Choroid plexus epithelial cell (primary cell): ENCODE results near the gene IP6K3.
A peak's percentile ranks its signal among the peaks of the same experiment; 100 is the strongest.

Source experiments
- DNase-seq: peaks from one replicate; pipeline ENCODE4 v3.0.0-alpha.2; 2010; ENCODE audit warnings: low read depth
- H3K4me3 ChIP-seq: 2 replicates; pipeline ENCODE4 v1.5.1; 2011; ENCODE audit warnings: low read depth, mild to moderate bottlenecking, control low read depth, low read length, moderate library complexity
- TF ChIP-seq, protein P1 (sequence below): conservative IDR thresholded peaks from 2 replicates; pipeline ENCODE4 v1.5.1; 2011; ENCODE audit warnings: low read depth, mild to moderate bottlenecking, control low read depth, inconsistent platforms, low read length, moderate library complexity

The IP6K3 gene

DNA sequence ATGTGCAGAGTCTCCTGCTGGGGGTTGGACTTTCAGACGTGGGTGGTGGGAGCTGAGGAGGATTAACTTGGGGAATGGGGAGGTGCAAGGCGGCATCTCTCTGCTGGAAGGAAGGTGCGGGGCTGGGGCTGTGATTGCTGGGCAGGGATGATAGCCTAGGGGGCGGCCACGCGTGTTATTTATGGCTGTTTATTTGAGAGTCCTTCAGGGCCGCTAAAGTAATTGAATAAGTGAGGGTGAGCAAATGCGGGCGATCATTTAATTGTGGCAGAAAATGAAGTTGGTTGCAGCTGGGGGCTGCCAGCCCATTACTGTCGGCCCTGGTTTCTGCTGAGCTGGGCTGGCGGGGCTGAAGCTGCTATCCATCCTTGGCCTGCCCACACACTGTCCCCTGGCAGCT lies 7.5 kb upstream of the IP6K3 start:
- DNase-seq = no peak
- TF ChIP-seq, protein P1, sequence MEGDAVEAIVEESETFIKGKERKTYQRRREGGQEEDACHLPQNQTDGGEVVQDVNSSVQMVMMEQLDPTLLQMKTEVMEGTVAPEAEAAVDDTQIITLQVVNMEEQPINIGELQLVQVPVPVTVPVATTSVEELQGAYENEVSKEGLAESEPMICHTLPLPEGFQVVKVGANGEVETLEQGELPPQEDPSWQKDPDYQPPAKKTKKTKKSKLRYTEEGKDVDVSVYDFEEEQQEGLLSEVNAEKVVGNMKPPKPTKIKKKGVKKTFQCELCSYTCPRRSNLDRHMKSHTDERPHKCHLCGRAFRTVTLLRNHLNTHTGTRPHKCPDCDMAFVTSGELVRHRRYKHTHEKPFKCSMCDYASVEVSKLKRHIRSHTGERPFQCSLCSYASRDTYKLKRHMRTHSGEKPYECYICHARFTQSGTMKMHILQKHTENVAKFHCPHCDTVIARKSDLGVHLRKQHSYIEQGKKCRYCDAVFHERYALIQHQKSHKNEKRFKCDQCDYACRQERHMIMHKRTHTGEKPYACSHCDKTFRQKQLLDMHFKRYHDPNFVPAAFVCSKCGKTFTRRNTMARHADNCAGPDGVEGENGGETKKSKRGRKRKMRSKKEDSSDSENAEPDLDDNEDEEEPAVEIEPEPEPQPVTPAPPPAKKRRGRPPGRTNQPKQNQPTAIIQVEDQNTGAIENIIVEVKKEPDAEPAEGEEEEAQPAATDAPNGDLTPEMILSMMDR = no peak
- H3K4me3 ChIP-seq = no peak overlapping the region

DNA sequence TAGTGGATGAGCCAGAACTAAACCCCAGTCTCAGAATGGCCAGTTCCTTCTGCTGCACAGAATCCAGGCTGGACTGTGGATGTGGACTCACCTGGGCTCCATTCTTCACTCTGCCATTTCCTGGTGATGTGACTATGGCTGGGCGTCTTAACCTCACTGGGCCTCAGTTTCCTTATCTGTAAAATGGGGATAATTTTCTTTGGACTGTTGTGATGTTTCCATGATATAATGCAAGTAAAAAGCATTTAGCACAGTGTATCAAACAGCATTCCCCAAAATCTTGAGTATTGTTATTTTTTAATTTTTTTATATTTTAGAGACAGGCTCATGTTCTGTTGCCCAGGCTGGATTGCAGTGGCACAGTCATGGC lies 5.9 kb upstream of the IP6K3 start:
- TF ChIP-seq, protein P1 = no peak
- H3K4me3 ChIP-seq = no peak overlapping the region
- no peak for DNase-seq

GRCh38 chr6:33751771-33752645 lies 5.3 kb upstream of the IP6K3 start:
- TF ChIP-seq, protein P1 = no peak

DNA sequence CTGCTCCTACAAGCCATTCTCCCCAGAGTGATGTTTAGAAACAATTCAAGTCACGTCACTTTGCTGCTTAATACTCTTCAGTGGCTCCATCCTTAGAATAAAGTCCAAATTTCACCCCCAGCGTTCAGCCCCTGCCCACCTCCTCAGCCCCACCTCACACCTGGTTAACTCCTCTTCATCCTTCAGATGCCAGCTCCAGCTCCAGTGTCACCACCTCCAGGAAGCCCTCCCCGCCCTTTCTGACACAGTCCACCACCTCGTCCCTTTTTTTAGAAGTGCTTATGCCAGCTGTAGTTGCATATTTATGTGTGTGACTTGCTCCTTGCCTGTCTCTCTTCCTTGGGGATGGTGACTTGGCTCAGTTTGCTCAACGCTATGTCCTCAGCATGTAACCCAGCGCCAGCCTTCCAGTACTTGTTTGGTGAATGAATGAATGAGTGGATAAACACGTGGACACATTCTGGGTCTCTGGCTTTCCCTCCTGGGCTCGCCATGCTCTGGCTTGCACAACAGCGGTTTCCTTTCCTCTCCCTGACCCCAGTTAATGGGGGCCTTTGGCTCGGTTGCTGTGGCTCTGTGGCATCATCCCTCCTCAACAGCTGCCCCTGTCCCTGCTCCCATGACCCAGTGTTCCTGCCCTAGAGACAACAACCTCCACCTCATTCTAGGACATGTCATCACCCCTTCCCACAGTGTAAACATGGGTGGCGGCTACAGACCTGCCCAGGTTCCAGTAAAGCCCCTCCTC lies 3.7 kb upstream of the IP6K3 start:
- H3K4me3 ChIP-seq = no peak overlapping the region
- peak; percentile 62 for DNase-seq
- TF ChIP-seq, protein P1 = no peak

More at GRCh38 chr6:33751771-33752645, 5.3 kb upstream of the IP6K3 start:
- H3K4me3 ChIP-seq = no peak overlapping the region
- no peak for DNase-seq

DNA sequence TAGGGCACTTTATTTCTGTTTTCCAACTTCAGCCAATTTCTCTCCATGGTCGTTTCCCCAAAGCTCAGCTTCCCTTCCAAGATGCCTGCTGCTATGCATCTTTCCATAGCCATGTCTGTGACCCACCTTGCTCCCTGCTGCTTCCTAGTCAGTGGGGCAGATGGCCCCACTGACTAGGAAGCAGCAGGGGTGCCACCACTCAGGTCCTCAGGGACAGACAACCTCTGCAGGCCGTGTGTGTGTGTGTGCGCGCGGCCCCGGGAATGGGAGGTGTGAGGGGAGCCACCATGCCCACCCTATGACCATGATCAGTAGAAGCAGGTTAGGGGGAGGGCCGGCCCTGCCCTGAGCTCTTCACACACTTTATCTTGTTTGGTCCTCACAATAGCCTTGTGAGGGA lies 2.7 kb upstream of the IP6K3 start:
- no peak overlapping the region for H3K4me3 ChIP-seq
- DNase-seq = no peak
- TF ChIP-seq, protein P1 = no peak

DNA sequence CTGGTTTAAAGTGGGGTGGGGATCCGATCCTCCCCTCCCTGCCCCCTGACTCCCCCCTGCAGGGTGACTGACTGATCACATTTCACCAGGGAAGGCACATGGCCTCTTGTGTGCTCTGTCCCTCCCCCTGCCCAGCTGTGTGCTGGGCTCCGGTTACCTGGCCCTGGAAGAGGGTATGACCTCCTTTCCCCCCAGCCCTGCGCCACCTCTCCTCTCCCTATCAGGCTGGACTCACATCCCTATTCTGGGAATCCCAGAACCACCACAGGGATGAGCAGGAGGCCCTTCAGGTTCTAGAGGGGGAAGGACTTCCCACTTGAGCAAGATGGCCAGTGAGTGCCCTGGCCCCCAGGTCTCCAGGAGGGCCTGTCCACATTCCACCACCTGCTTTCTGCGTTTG lies 2.1 kb upstream of the IP6K3 start:
- no peak overlapping the region for H3K4me3 ChIP-seq
- TF ChIP-seq, protein P1 = no peak
- DNase-seq = no peak

DNA sequence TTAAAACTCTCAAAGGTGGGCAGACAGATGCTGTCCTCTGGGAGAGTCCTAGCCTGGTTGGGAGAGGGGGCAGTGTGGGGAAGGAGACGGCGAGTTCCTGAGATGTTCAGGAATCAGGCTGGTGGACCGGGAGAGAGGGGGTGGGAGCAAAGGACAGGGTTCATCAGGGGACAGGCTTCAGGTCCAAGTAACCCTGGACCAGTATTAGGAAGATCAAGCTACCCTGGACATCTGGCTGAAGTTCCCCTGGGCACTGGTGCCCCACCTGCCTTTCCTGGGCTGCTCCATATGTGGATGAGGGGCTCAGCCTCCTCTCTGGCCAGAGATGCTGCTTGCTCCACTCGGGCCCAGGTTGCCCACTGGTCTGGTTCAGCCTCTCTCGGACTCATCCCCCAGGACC lies 1.1 kb upstream of the IP6K3 start:
- TF ChIP-seq, protein P1 = no peak
- H3K4me3 ChIP-seq = no peak overlapping the region
- DNase-seq = no peak
